ENCODE data around the gene C22orf15. TPM values are rescaled to one million over a fixed set of nuclear protein-coding genes. Genes with fewer than 3 reads are reported as not detected.

The C22orf15 gene
- total and polyA plus RNA-seq, 2 donors (not counting 3 experiments of a cell fraction or from before 2014, with no cell fraction given), result 0.86 TPM; not detected in 1

DNA sequence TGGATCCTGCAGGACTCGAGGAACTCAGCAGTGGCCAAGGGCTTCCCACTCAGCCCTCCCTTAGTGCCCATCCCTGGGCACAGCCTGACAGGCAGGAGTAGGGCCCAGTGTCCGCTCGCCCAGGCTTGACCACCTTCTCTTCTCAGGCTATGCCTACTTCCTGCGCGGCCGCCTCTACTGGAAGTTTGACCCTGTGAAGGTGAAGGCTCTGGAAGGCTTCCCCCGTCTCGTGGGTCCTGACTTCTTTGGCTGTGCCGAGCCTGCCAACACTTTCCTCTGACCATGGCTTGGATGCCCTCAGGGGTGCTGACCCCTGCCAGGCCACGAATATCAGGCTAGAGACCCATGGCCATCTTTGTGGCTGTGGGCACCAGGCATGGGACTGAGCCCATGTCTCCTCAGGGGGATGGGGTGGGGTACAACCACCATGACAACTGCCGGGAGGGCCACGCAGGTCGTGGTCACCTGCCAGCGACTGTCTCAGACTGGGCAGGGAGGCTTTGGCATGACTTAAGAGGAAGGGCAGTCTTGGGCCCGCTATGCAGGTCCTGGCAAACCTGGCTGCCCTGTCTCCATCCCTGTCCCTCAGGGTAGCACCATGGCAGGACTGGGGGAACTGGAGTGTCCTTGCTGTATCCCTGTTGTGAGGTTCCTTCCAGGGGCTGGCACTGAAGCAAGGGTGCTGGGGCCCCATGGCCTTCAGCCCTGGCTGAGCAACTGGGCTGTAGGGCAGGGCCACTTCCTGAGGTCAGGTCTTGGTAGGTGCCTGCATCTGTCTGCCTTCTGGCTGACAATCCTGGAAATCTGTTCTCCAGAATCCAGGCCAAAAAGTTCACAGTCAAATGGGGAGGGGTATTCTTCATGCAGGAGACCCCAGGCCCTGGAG lies 20.7 kb downstream of the C22orf15 start:
- BruUV-seq (replicated peaks), result no TSS peak
- Histone ChIP-seq H3K36me3 (ENCODE audit: control insufficient read depth in 2 of 2, extremely low read depth in 1 of 2, insufficient read depth in 2 of 2, low read length in 2 of 2) (no peaks in the 10 kb centered on the region), H3K4me1 (ENCODE audit: control insufficient read depth, extremely low read depth, insufficient read depth, low read length) (peaks cover 13% of the 10 kb centered on the region), H3K27ac (ENCODE audit: insufficient read depth, low read depth, low read length) (no peak overlapping the region), H3K4me2 (ENCODE audit: insufficient read depth, low read length) (no peak overlapping the region), H3K4me3 (replicated peaks in 1 of 3; ENCODE audit: insufficient read depth in 1 of 3, low read depth in 1 of 3, low read length in 3 of 3) (no peak overlapping the region), H3K9me1 (replicated peaks; ENCODE audit: control insufficient read depth, extremely low read depth, insufficient read depth, low read length) (no peaks in the 10 kb centered on the region), H3K9me3 (replicated peaks; ENCODE audit: control insufficient read depth, insufficient read depth, low read length) (no peaks in the 10 kb centered on the region), H3K79me2 (ENCODE audit: control insufficient read depth, insufficient read depth, low read length) (peaks cover 12% of the 10 kb centered on the region), H3K9ac (replicated peaks; ENCODE audit: extremely low read depth, insufficient read depth, low read length) (no peak overlapping the region), H2AFZ (ENCODE audit: low read depth, low read length) (no peak overlapping the region), H3K27me3 (ENCODE audit: control insufficient read depth in 2 of 2, insufficient read depth in 2 of 2, low read length in 2 of 2) (no peaks in the 10 kb centered on the region), H4K20me1 (replicated peaks; ENCODE audit: control insufficient read depth, extremely low read depth, insufficient read depth, low read length) (no peaks in the 10 kb centered on the region)
- TF ChIP-seq FOS (IDR thresholded peaks at IDR 0.05; ENCODE audit: borderline replicate concordance, insufficient read depth, low read length) (no peak), POLR2A (IDR thresholded peaks at IDR 0.05; ENCODE audit: low read depth, low read length) (no peak), POLR2AphosphoS5 (IDR thresholded peaks at IDR 0.05; ENCODE audit: insufficient read depth, low read depth, low read length) (no peak), MYC (IDR thresholded peaks at IDR 0.05; ENCODE audit: low read depth, low read length) (no peak), CTCF (IDR thresholded peaks at IDR 0.05; ENCODE audit: extremely low read depth in 1 of 2, insufficient read depth in 1 of 2, low read depth in 1 of 2, low read length in 2 of 2) (no peak), GATA2 (IDR thresholded peaks at IDR 0.05; ENCODE audit: insufficient read depth, insufficient read length, low read depth, low read length) (no peak), JUN (IDR thresholded peaks at IDR 0.05; ENCODE audit: borderline replicate concordance, insufficient read depth, insufficient read length, low read depth) (no peak), EZH2 (IDR thresholded peaks at IDR 0.05; ENCODE audit: borderline replicate concordance, low read depth, low read length, severe bottlenecking) (no peak), MAX (IDR thresholded peaks at IDR 0.05; ENCODE audit: insufficient read depth, insufficient read length) (no peak)
- CTCF ChIA-PET, result interaction anchor here (0.8 kb wide), 1 partner anchor 9 kb away, joined by 3 read pairs; no protein-coding TSS in a partner anchor
- dilution Hi-C loops (cut with MboI; ENCODE audit: extremely low pct_ligation_motif_present, low sequenced_read_pairs), result no loop called here
- no peak for DNase-seq (ENCODE audit: low read depth, low spot score)
- FAIRE-seq, result no peak
- intact Hi-C loops (cut with micrococcal nuclease), result no loop called here
- POLR2A ChIA-PET, result no interaction called here
